NT2/D1 (cell line): ENCODE results near the gene PRND.

Source experiments
- YY1 ChIP-seq: IDR thresholded peaks from 2 replicates; pipeline ENCODE4 v1.6.1; 2011; ENCODE audit not compliant: insufficient read length, insufficient read depth
- ZNF274 ChIP-seq: IDR thresholded peaks from 2 replicates; pipeline ENCODE4 v1.6.1; 2011; ENCODE audit warnings: mild to moderate bottlenecking, low read depth, low read length

DNA sequence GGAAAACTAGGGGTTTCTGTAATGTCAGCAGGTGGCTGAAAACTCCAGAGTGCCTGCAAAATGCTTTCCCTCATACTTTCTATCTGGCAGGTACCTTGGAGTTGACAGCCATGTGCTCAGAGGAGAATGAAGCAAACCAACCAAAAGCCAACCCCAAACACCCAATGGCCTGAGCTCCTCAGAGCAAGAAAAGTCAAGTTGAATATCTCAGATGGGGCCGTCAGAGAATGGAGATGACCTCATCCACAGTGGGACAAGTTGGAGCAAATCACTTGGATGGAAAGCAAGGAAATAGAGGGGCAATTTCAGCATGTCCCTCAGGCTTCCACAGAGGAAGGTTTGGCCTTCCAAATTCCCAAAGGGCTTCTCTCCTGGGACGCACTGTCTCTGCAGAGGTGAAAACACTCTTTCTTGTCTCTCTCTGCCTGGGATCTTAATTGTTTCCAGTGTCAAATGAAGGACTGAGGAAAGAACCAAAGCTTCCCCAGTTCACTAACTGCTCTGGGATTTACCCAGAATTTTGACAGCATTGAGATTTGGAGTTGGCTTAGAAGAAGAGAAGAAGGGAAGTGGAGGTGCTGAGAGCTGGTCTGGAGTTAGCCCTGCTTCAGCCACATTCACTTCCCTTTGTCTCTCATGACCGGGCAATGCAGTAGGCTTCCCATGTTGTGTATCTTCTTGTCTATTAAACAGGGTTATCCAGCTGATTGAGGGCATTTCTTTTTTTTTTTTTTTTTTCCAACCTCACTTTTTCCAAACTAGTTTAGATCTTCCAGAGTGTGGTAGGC is 42.2 kb downstream of the PRND start:
- TF ChIP-seq ZNF274 (no peak), YY1 (no peak)
